ENCODE results near the gene CISD1. TPM values are rescaled to one million over a fixed set of nuclear protein-coding genes. Genes with fewer than 3 reads are reported as not detected.

Gene CISD1
- total RNA-seq, 1 experiment from 2014 or later = 75.3 TPM

GRCh38 chr10:58311026-58311425 lies 42.1 kb downstream of the CISD1 start:
- Histone ChIP-seq H3K4me2 (no peak overlapping the region), H3K27me3 (ENCODE audit: insufficient read depth, low read depth) (no peaks in the 10 kb centered on the region), H4K20me1 (ENCODE audit: insufficient read depth) (no peaks in the 10 kb centered on the region), H3K27ac (no peak overlapping the region), H3K9me2 (ENCODE audit: insufficient read depth) (no peaks in the 10 kb centered on the region), H3K79me2 (ENCODE audit: low read depth) (no peaks in the 10 kb centered on the region), H3K36me3 (ENCODE audit: low read depth) (no peaks in the 10 kb centered on the region), H3K9me3 (ENCODE audit: insufficient read depth, low read depth) (no peaks in the 10 kb centered on the region), H3K4me3 (no peak overlapping the region), H3F3A (ENCODE audit: insufficient read depth, low read depth) (no peaks in the 10 kb centered on the region), H2AFZ (no peak overlapping the region), H3K4me1 (replicated peaks; ENCODE audit: insufficient read depth) (no peaks in the 10 kb centered on the region)
- ChIA-PET CTCF (no interaction called here), POLR2A (ENCODE audit: unreplicated experiment) (no interaction called here)
- no peak for TF ChIP-seq EZH2 (IDR thresholded peaks at IDR 0.05; ENCODE audit: low read depth)
- TF ChIP-seq CTCF (conservative IDR thresholded peaks at IDR 0.05) = no peak
- no TSS peak for BruUV-seq (replicated peaks)
- no peak for DNase-seq
- intact Hi-C loops (cut with micrococcal nuclease; ENCODE audit: unreplicated experiment) = no loop called here

- Histone ChIP-seq H3K4me3 (no peak overlapping the region), H3K9me3 (ENCODE audit: insufficient read depth, low read depth) (no peaks in the 10 kb centered on the region), H3F3A (ENCODE audit: insufficient read depth, low read depth) (peaks cover 2% of the 10 kb centered on the region), H3K4me2 (no peak overlapping the region), H3K36me3 (ENCODE audit: low read depth) (no peaks in the 10 kb centered on the region), H3K9me2 (ENCODE audit: insufficient read depth) (no peaks in the 10 kb centered on the region), H3K79me2 (ENCODE audit: low read depth) (no peaks in the 10 kb centered on the region), H3K4me1 (replicated peaks; ENCODE audit: insufficient read depth) (peaks cover 10% of the 10 kb centered on the region), H2AFZ (no peak overlapping the region), H3K27me3 (ENCODE audit: insufficient read depth, low read depth) (no peaks in the 10 kb centered on the region), H4K20me1 (ENCODE audit: insufficient read depth) (no peaks in the 10 kb centered on the region), H3K27ac (no peak overlapping the region)
- no TSS peak for BruUV-seq (replicated peaks)
- CTCF ChIA-PET = no interaction called here
- DNase-seq = no peak
- POLR2A ChIA-PET (ENCODE audit: unreplicated experiment) = no interaction called here
- intact Hi-C loops (cut with micrococcal nuclease; ENCODE audit: unreplicated experiment) = no loop called here
- no peak for TF ChIP-seq CTCF (conservative IDR thresholded peaks at IDR 0.05)
- TF ChIP-seq EZH2 (IDR thresholded peaks at IDR 0.05; ENCODE audit: low read depth) = no peak
Observed at GRCh38 chr10:58316874-58317273, 47.9 kb downstream of the CISD1 start.

- intact Hi-C loops (cut with micrococcal nuclease; ENCODE audit: unreplicated experiment) = no loop called here
- no peaks in the 10 kb centered on the region for H4K20me1 ChIP-seq (ENCODE audit: insufficient read depth)
- peaks cover 25% of the 10 kb centered on the region for H3K4me1 ChIP-seq (replicated peaks; ENCODE audit: insufficient read depth)
- CTCF ChIA-PET = no interaction called here
- TF ChIP-seq EZH2 (IDR thresholded peaks at IDR 0.05; ENCODE audit: low read depth) = no peak
- no peak for TF ChIP-seq CTCF (conservative IDR thresholded peaks at IDR 0.05)
- POLR2A ChIA-PET (ENCODE audit: unreplicated experiment) = interaction anchor here (0.6 kb wide), 1 partner anchor 66 kb away, joined by 3 read pairs; no protein-coding TSS in a partner anchor
- no TSS peak for BruUV-seq (replicated peaks)
- no peak overlapping the region for H2AFZ ChIP-seq
- no peaks in the 10 kb centered on the region for H3K9me2 ChIP-seq (ENCODE audit: insufficient read depth)
- no peak for DNase-seq
- no peaks in the 10 kb centered on the region for H3K9me3 ChIP-seq (ENCODE audit: insufficient read depth, low read depth)
- H3K27me3 ChIP-seq (ENCODE audit: insufficient read depth, low read depth) = no peaks in the 10 kb centered on the region
- H3K36me3 ChIP-seq (ENCODE audit: low read depth) = no peaks in the 10 kb centered on the region
- H3K4me3 ChIP-seq = no peak overlapping the region
- H3K27ac ChIP-seq = no peak overlapping the region
- no peaks in the 10 kb centered on the region for H3K79me2 ChIP-seq (ENCODE audit: low read depth)
- H3K4me2 ChIP-seq = no peak overlapping the region
- peaks cover 16% of the 10 kb centered on the region for H3F3A ChIP-seq (ENCODE audit: insufficient read depth, low read depth)
Observed at GRCh38 chr10:58318346-58318745, 49.4 kb downstream of the CISD1 start.
